ENCODE results near the gene TUBGCP6. TPM values are rescaled to one million over a fixed set of nuclear protein-coding genes. Genes with fewer than 3 reads are reported as not detected.

TUBGCP6 gene
- total and polyA plus RNA-seq, 10 of the 15 experiments (the other 5 are each of a cell fraction or from before 2014, with no cell fraction given), result 0.74 to 41.4 (median 19.4) TPM

- TF ChIP-seq CTCF (IDR thresholded peaks at IDR 0.05 in 2 of 3, conservative IDR thresholded peaks at IDR 0.05 in 1 of 3; ENCODE audit: control insufficient read depth in 2 of 3, extremely low read depth in 1 of 3, insufficient read depth in 1 of 3, low read depth in 3 of 3, low read length in 3 of 3), result peak in 2 of 3 experiments; percentile 15 to 33; a peak in 2 of 6 replicates
- TF ChIP-seq LARP7 (IDR thresholded peaks at IDR 0.05), result 0 out of 2 replicates have a peak, but pooled peaks have one; percentile 21
- peak; percentile 32; the same call in 1 of the 2 replicates for TF ChIP-seq GATAD2B (conservative IDR thresholded peaks at IDR 0.05; ENCODE audit: low read depth)
- TF ChIP-seq YY1 (IDR thresholded peaks at IDR 0.05; ENCODE audit: low read depth, low read length), result 0 out of 2 replicates have a peak, but pooled peaks have one; percentile 21
- TF ChIP-seq PAX8 (IDR thresholded peaks at IDR 0.05), result no peak
- TF ChIP-seq MTA3 (IDR thresholded peaks at IDR 0.05; ENCODE audit: borderline replicate concordance, low read length), result no peak
- peak; percentile 39 for TF ChIP-seq SP1 (IDR thresholded peaks at IDR 0.05; ENCODE audit: low read depth, low read length)
- TF ChIP-seq CHD2 (IDR thresholded peaks at IDR 0.05; ENCODE audit: borderline replicate concordance, low read depth, low read length), result 0 out of 2 replicates have a peak, but pooled peaks have one; percentile 42
- TF ChIP-seq DPF2 (IDR thresholded peaks at IDR 0.05), result 0 out of 2 replicates have a peak, but pooled peaks have one; percentile 23
- ChIA-PET SMC1A (ENCODE audit: uncharacterized antibody, unreplicated experiment) (interaction anchor here (0.9 to 2.0 kb wide), 2 partner anchors 31 to 52 kb away, joined by 3 to 4 read pairs; no protein-coding TSS in a partner anchor), POLR2A (interaction anchor here (0.6 to 2.1 kb wide), 5 partner anchors 9 to 31 kb away, joined by 3 to 7 read pairs (median 5); partner anchors contain the start of genes HDAC10 and TUBGCP6), CTCF (interaction anchor here (1.1 to 2.9 kb wide), 7 partner anchors 20 to 57 kb away, joined by 3 to 20 read pairs (median 5); partner anchors contain the start of gene HDAC10), RAD21 (ENCODE audit: unreplicated experiment) (interaction anchor here (1.0 to 1.3 kb wide), 2 partner anchors 52 to 69 kb away, joined by 3 to 5 read pairs; no protein-coding TSS in a partner anchor)
- Histone ChIP-seq H2AFZ (ENCODE audit: control insufficient read depth, low read depth, low read length) (no peak overlapping the region), H3K4me3 (peak overlapping the region; percentile 76), H3K9me3 (replicated peaks; ENCODE audit: control insufficient read depth, insufficient read depth, low read length) (no peaks in the 10 kb centered on the region), H3K36me3 (ENCODE audit: control insufficient read depth in 2 of 2, insufficient read depth in 2 of 2, low read length in 1 of 2) (peaks cover 0 to 11% of the 10 kb centered on the region in 2 experiments; a peak in 2 of 4 replicates), H3K27ac (ENCODE audit: control insufficient read depth, insufficient read depth) (no peak overlapping the region), H3K4me2 (ENCODE audit: control insufficient read depth, insufficient read depth) (peak overlapping the region; percentile 93), H3K9ac (ENCODE audit: control insufficient read depth, insufficient read depth, low read length) (no peak overlapping the region), H4K20me1 (ENCODE audit: control insufficient read depth, insufficient read depth) (no peaks in the 10 kb centered on the region), H3K4me1 (ENCODE audit: control insufficient read depth, insufficient read depth, low read length) (peaks cover 10% of the 10 kb centered on the region), H3K79me2 (ENCODE audit: control insufficient read depth, insufficient read depth, low read length) (no peaks in the 10 kb centered on the region), H3K27me3 (replicated peaks in 1 of 2; ENCODE audit: control insufficient read depth in 2 of 2, insufficient read depth in 2 of 2, low read length in 1 of 2) (no peaks in the 10 kb centered on the region)
- FAIRE-seq (no peak), ATAC-seq (peak; percentile 54), DNase-seq (ENCODE audit: low read depth, low spot score) (no peak)
- WGBS (ENCODE audit: insufficient coverage, insufficient replicate concordance, low lambda C conversion rate, missing lambda C conversion rate), result 1% methylated on average over 23 of the region's 45 CpGs
- in situ Hi-C loops (cut with MboI), result no loop called here
- intact Hi-C loops (cut with micrococcal nuclease; ENCODE audit: unreplicated experiment), result no loop called here
- no TSS peak for BruUV-seq (replicated peaks)
Measured at GRCh38 chr22:50271519-50271970, 26.7 kb upstream of the TUBGCP6 start.
